ENCODE measurements around the gene ATP6V0B. TPM values are rescaled to one million over a fixed set of nuclear protein-coding genes. Genes with fewer than 3 reads are reported as not detected.
A peak's percentile ranks its signal among the peaks of the same experiment; 100 is the strongest.

ATP6V0B gene
- polyA plus RNA-seq (2013, experiment 1 of 2), result 44.2 TPM
- polyA plus RNA-seq (2013, experiment 2 of 2), result 41.9 TPM

GRCh38 chr1:43974443-43975248 lies at the start of gene ATP6V0B:
ATP6V0B (plus strand) TSS chr1:43974960; CDS start chr1:43975041, 81 bp downstream.
- Histone ChIP-seq H3K36me3 (replicated peaks in 1 of 2; ENCODE audit: control insufficient read depth in 2 of 2, insufficient read depth in 2 of 2, low read length in 2 of 2) (peaks cover 21 to 48% of the 10 kb centered on the region in 2 donors), H4K8ac (ENCODE audit: low read depth, low read length) (peak within 1 kb of the TSS; percentile 67), H3K9me3 (replicated peaks in 1 of 2; ENCODE audit: control insufficient read depth in 2 of 2, insufficient read depth in 1 of 2, low read depth in 1 of 2, low read length in 2 of 2) (no peaks in the 10 kb centered on the region), H3K9ac (ENCODE audit: low read depth, low read length, poor library complexity) (peak within 1 kb of the TSS; percentile 97), H3K4me2 (ENCODE audit: insufficient read depth, low read length, poor library complexity, severe bottlenecking) (peak within 1 kb of the TSS; percentile 82), H3K27ac (replicated peaks; ENCODE audit: low read length) (peak within 1 kb of the TSS; percentile 6), H3K23ac (ENCODE audit: low read depth, low read length, poor library complexity) (peak within 1 kb of the TSS; percentile 98), H3K4me1 (ENCODE audit: control insufficient read depth in 2 of 2, insufficient read depth in 1 of 2, low read depth in 1 of 2, low read length in 2 of 2) (peaks cover 14 to 25% of the 10 kb centered on the region in 2 donors), H3K4ac (ENCODE audit: low read length) (no peak within 1 kb of the TSS), H3K4me3 (ENCODE audit: low read length in 2 of 2) (peak within 1 kb of the TSS; percentile 90 to 98), H2BK12ac (ENCODE audit: low read length) (peak within 1 kb of the TSS; percentile 69), H2AFZ (ENCODE audit: low read length) (peak within 1 kb of the TSS; percentile 97), H2BK120ac (ENCODE audit: low read depth, low read length) (peak within 1 kb of the TSS; percentile 73), H3K14ac (ENCODE audit: low read length) (peak within 1 kb of the TSS; percentile 91), H2AK5ac (ENCODE audit: low read depth, low read length) (no peak within 1 kb of the TSS), H4K91ac (ENCODE audit: low read depth, low read length, poor library complexity) (no peak within 1 kb of the TSS), H3K27me3 (ENCODE audit: control insufficient read depth in 3 of 3, insufficient read depth in 3 of 3, low read depth in 1 of 3, low read length in 3 of 3) (no peaks in the 10 kb centered on the region), H3K18ac (ENCODE audit: low read length) (peak within 1 kb of the TSS; percentile 98), H3K79me1 (ENCODE audit: low read depth, low read length) (peaks cover 20% of the 10 kb centered on the region), H2BK5ac (ENCODE audit: low read length) (peak within 1 kb of the TSS; percentile 79), H2BK15ac (ENCODE audit: low read length) (peak within 1 kb of the TSS; percentile 87)
- WGBS, 2 donors (ENCODE audit: extremely low coverage in 2 of 2, insufficient read length in 2 of 2, insufficient replicate concordance in 1 of 2), result no CpG with 5 or more reads among the region's 93 CpGs
- DNase-seq (ENCODE audit: low spot score), result peak; percentile 89

- no peak overlapping the region for H3K4ac ChIP-seq (ENCODE audit: low read length)
- no peak overlapping the region for H3K9ac ChIP-seq (ENCODE audit: low read depth, low read length, poor library complexity)
- H3K18ac ChIP-seq (ENCODE audit: low read length), result no peak overlapping the region
- no peak for DNase-seq (ENCODE audit: low spot score)
- no peak overlapping the region for H3K4me2 ChIP-seq (ENCODE audit: insufficient read depth, low read length, poor library complexity, severe bottlenecking)
- WGBS, 2 donors (ENCODE audit: extremely low coverage in 2 of 2, insufficient read length in 2 of 2, insufficient replicate concordance in 1 of 2), result no CpG with 5 or more reads among the region's 9 CpGs
- no peak overlapping the region for H3K27ac ChIP-seq (replicated peaks; ENCODE audit: low read length)
- H3K23ac ChIP-seq (ENCODE audit: low read depth, low read length, poor library complexity), result no peak overlapping the region
- no peaks in the 10 kb centered on the region for H3K27me3 ChIP-seq (ENCODE audit: control insufficient read depth in 3 of 3, insufficient read depth in 3 of 3, low read depth in 1 of 3, low read length in 3 of 3)
- H2AK5ac ChIP-seq (ENCODE audit: low read depth, low read length), result no peak overlapping the region
- no peak overlapping the region for H4K8ac ChIP-seq (ENCODE audit: low read depth, low read length)
- H3K79me1 ChIP-seq (ENCODE audit: low read depth, low read length), result no peaks in the 10 kb centered on the region
- no peak overlapping the region for H3K14ac ChIP-seq (ENCODE audit: low read length)
- no peak overlapping the region for H2AFZ ChIP-seq (ENCODE audit: low read length)
- no peak overlapping the region for H2BK12ac ChIP-seq (ENCODE audit: low read length)
- no peak overlapping the region for H4K91ac ChIP-seq (ENCODE audit: low read depth, low read length, poor library complexity)
- no peak overlapping the region for H2BK120ac ChIP-seq (ENCODE audit: low read depth, low read length)
- no peaks in the 10 kb centered on the region for H3K4me1 ChIP-seq (ENCODE audit: control insufficient read depth in 2 of 2, insufficient read depth in 1 of 2, low read depth in 1 of 2, low read length in 2 of 2)
- H2BK15ac ChIP-seq (ENCODE audit: low read length), result no peak overlapping the region
- H3K36me3 ChIP-seq (replicated peaks in 1 of 2; ENCODE audit: control insufficient read depth in 2 of 2, insufficient read depth in 2 of 2, low read length in 2 of 2), result peaks cover 2 to 33% of the 10 kb centered on the region in 2 donors
- no peaks in the 10 kb centered on the region for H3K9me3 ChIP-seq (replicated peaks in 1 of 2; ENCODE audit: control insufficient read depth in 2 of 2, insufficient read depth in 1 of 2, low read depth in 1 of 2, low read length in 2 of 2)
- H2BK5ac ChIP-seq (ENCODE audit: low read length), result no peak overlapping the region
- no peak overlapping the region for H3K4me3 ChIP-seq (ENCODE audit: low read length in 2 of 2)
Measured at GRCh38 chr1:43925846-43926245, 48.9 kb upstream of the ATP6V0B start.

GRCh38 chr1:43930168-43930948 lies 44.4 kb upstream of the ATP6V0B start:
- Histone ChIP-seq H3K79me1 (ENCODE audit: low read depth, low read length) (no peaks in the 10 kb centered on the region), H2BK15ac (ENCODE audit: low read length) (no peak overlapping the region), H3K14ac (ENCODE audit: low read length) (no peak overlapping the region), H2BK5ac (ENCODE audit: low read length) (no peak overlapping the region), H4K8ac (ENCODE audit: low read depth, low read length) (no peak overlapping the region), H3K27ac (replicated peaks; ENCODE audit: low read length) (no peak overlapping the region), H3K4me2 (ENCODE audit: insufficient read depth, low read length, poor library complexity, severe bottlenecking) (no peak overlapping the region), H3K4ac (ENCODE audit: low read length) (no peak overlapping the region), H2AFZ (ENCODE audit: low read length) (no peak overlapping the region), H2BK12ac (ENCODE audit: low read length) (no peak overlapping the region), H3K4me3 (ENCODE audit: low read length in 2 of 2) (no peak overlapping the region), H3K18ac (ENCODE audit: low read length) (no peak overlapping the region), H2AK5ac (ENCODE audit: low read depth, low read length) (no peak overlapping the region), H3K9ac (ENCODE audit: low read depth, low read length, poor library complexity) (no peak overlapping the region), H3K9me3 (replicated peaks in 1 of 2; ENCODE audit: control insufficient read depth in 2 of 2, insufficient read depth in 1 of 2, low read depth in 1 of 2, low read length in 2 of 2) (no peaks in the 10 kb centered on the region), H3K4me1 (ENCODE audit: control insufficient read depth in 2 of 2, insufficient read depth in 1 of 2, low read depth in 1 of 2, low read length in 2 of 2) (peaks cover 5 to 16% of the 10 kb centered on the region in 2 donors), H3K36me3 (replicated peaks in 1 of 2; ENCODE audit: control insufficient read depth in 2 of 2, insufficient read depth in 2 of 2, low read length in 2 of 2) (peaks cover 2 to 20% of the 10 kb centered on the region in 2 donors), H3K27me3 (ENCODE audit: control insufficient read depth in 3 of 3, insufficient read depth in 3 of 3, low read depth in 1 of 3, low read length in 3 of 3) (peaks cover 2 to 11% (median 4%) of the 10 kb centered on the region in 3 experiments), H4K91ac (ENCODE audit: low read depth, low read length, poor library complexity) (no peak overlapping the region), H3K23ac (ENCODE audit: low read depth, low read length, poor library complexity) (no peak overlapping the region), H2BK120ac (ENCODE audit: low read depth, low read length) (no peak overlapping the region)
- no peak for DNase-seq (ENCODE audit: low spot score)
- no CpG with 5 or more reads among the region's 10 CpGs for WGBS, 2 donors (ENCODE audit: extremely low coverage in 2 of 2, insufficient read length in 2 of 2, insufficient replicate concordance in 1 of 2)

- Histone ChIP-seq H3K79me1 (ENCODE audit: low read depth, low read length) (no peaks in the 10 kb centered on the region), H3K23ac (ENCODE audit: low read depth, low read length, poor library complexity) (no peak overlapping the region), H3K4me3 (ENCODE audit: low read length in 2 of 2) (no peak overlapping the region), H3K36me3 (replicated peaks in 1 of 2; ENCODE audit: control insufficient read depth in 2 of 2, insufficient read depth in 2 of 2, low read length in 2 of 2) (peaks cover 0 to 15% of the 10 kb centered on the region in 2 donors), H4K91ac (ENCODE audit: low read depth, low read length, poor library complexity) (no peak overlapping the region), H3K27ac (replicated peaks; ENCODE audit: low read length) (no peak overlapping the region), H2BK15ac (ENCODE audit: low read length) (no peak overlapping the region), H3K18ac (ENCODE audit: low read length) (no peak overlapping the region), H3K4ac (ENCODE audit: low read length) (no peak overlapping the region), H2BK5ac (ENCODE audit: low read length) (no peak overlapping the region), H2AK5ac (ENCODE audit: low read depth, low read length) (no peak overlapping the region), H2BK120ac (ENCODE audit: low read depth, low read length) (no peak overlapping the region), H3K9ac (ENCODE audit: low read depth, low read length, poor library complexity) (no peak overlapping the region), H3K14ac (ENCODE audit: low read length) (no peak overlapping the region), H2AFZ (ENCODE audit: low read length) (no peak overlapping the region), H3K27me3 (ENCODE audit: control insufficient read depth in 3 of 3, insufficient read depth in 3 of 3, low read depth in 1 of 3, low read length in 3 of 3) (peaks cover 4 to 16% (median 7%) of the 10 kb centered on the region in 3 experiments), H3K4me1 (ENCODE audit: control insufficient read depth in 2 of 2, insufficient read depth in 1 of 2, low read depth in 1 of 2, low read length in 2 of 2) (peaks cover 8 to 21% of the 10 kb centered on the region in 2 donors), H2BK12ac (ENCODE audit: low read length) (no peak overlapping the region), H3K9me3 (replicated peaks in 1 of 2; ENCODE audit: control insufficient read depth in 2 of 2, insufficient read depth in 1 of 2, low read depth in 1 of 2, low read length in 2 of 2) (no peaks in the 10 kb centered on the region), H4K8ac (ENCODE audit: low read depth, low read length) (no peak overlapping the region), H3K4me2 (ENCODE audit: insufficient read depth, low read length, poor library complexity, severe bottlenecking) (no peak overlapping the region)
- DNase-seq (ENCODE audit: low spot score), result no peak
- no CpG with 5 or more reads among the region's 4 CpGs for WGBS, 2 donors (ENCODE audit: extremely low coverage in 2 of 2, insufficient read length in 2 of 2, insufficient replicate concordance in 1 of 2)
Measured at GRCh38 chr1:43930949-43931275, 43.8 kb upstream of the ATP6V0B start.

All from neuronal stem cell (in vitro differentiated cells).